Fibroblast of lung (primary cell): ENCODE measurements around the gene PHF19.

ENCODE experiments used
- CTCF ChIP-seq, 2 donors: IDR thresholded peaks in 1 of 2; conservative IDR thresholded peaks in 1 of 2; 1 replicate in 1 of 2; 2 replicates in 1 of 2; pipeline ENCODE4 v1.5.1; 2011 to 2012; ENCODE audit warnings: low read length in 2 of 2, control low read depth in 1 of 2, inconsistent platforms in 1 of 2, low read depth in 1 of 2, mild to moderate bottlenecking in 1 of 2
- EZH2 ChIP-seq: IDR thresholded peaks from 2 replicates; pipeline ENCODE4 v1.5.1; 2012; ENCODE audit warnings: low read length, control low read depth, mild to moderate bottlenecking; ENCODE audit errors: missing control alignments

DNA sequence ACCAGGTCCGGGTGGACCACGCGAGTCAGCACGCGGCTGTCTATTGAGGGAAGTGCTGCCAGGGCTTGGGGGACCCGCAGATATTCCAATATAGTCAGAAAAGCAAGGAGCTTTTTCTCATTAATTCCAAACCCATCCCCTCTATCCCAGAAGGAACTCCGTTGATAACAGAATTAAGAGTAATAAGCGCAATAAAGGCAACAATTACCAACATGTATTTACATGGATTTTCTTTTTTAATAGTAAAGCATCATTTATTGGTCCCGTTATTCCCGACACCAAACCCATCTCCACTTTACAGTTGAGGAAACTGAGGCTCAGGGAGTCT lies 7.7 kb downstream of the PHF19 start:
- TF ChIP-seq CTCF (conservative IDR thresholded peaks at IDR 0.05 in 1 of 2, IDR thresholded peaks at IDR 0.05 in 1 of 2; ENCODE audit: low read depth in 1 of 2, low read length in 2 of 2) (no peak), EZH2 (no peak)
